GM19238 (cell line): ENCODE data around the gene PASK.

ENCODE experiments used
- DNase-seq: peaks from one replicate; pipeline ENCODE4 v3.0.0; 2011; ENCODE audit warnings: low spot score; ENCODE audit not compliant: insufficient read length

Gene PASK

DNA sequence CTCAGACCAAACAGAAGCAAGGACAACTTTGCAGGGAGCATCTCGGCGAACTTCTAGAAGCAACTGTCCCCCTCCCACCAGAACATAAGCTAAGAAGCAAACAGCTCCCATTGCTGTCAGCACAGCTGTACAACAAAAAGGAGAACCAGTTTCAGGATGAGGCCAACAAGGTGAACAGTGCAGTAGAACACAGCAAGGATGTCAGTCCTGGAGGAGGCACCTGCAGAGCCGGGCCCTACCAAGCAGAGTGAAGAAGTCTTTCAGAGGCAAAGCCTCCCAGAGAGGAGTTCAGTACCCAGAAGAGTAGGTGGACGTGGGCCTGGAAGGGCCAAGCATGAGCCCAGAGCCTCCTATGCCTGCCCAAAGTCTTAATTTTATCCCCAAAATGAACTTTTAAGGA lies 1.0 kb downstream of the PASK start:
- DNase-seq = no peak

DNA sequence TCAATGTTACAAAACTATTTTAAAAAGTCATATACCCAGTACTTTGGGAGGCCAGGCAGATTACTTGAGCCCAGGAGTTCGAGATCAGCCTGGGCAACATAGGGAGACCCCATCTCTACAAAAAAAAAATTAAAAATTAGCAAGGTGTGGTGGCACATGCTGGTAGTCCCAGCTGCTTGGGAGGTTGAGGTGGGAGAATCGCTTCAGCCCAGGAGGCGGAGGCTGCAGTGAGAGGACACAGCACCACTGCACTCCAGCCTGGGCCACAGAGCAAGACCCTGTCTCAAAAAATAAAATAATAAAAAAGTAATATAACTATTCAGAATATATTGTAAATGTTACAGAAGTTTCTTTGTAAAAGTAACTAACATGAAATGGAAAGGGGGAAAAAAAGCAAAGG lies 1.9 kb downstream of the PASK start:
- no peak for DNase-seq

- DNase-seq = no peak
These were observed 3.0 kb downstream of the PASK start for GRCh38 chr2:241146286-241146685.

GRCh38 chr2:241142593-241142992 lies 6.7 kb downstream of the PASK start:
- DNase-seq = no peak

DNA sequence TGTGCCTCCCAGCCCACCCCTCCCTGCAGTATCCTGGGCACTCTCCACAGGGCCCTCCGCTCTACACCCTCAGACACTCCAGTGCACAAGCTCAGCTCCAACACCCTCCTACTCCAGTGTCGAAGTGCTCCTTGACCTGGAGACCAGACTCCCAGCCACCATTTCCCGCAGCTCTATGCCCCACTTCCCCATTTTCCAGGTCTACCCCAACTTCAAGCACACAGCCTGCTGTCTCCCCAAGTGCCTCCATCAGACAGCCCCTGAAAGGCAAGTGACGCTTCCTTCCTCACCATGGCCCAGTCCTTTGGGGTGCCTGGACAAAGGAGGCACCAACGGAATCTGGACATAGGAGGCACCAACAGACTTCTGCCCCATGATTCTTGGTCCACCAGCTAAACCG lies 7.2 kb downstream of the PASK start:
- no peak for DNase-seq

DNA sequence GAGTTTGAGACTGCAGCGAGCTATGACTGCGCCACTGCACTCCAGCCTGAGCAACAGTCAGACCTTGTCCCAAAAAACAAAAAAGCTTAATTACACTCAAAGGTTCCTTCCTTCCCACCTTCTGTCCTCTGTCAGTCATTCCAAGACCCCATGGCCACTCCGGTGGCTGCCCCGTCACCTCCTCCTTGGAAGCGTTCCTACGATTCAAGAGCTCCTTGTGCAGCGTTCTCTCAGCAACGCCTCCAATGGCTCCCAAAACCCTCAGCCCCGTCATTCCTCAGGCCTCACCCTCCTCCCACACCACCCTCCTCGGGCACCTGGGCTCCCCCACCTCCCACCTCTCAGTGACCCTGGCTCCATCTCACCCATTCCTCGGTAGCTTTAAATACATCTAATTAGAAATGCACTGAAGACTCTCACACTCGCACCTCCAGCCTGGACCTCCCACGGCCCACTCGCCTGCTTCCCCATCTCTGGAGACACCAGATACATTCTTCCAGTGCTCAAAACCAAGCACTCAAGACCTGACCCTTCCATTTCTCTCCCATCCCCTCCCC lies 8.0 kb downstream of the PASK start:
- no peak for DNase-seq

DNA sequence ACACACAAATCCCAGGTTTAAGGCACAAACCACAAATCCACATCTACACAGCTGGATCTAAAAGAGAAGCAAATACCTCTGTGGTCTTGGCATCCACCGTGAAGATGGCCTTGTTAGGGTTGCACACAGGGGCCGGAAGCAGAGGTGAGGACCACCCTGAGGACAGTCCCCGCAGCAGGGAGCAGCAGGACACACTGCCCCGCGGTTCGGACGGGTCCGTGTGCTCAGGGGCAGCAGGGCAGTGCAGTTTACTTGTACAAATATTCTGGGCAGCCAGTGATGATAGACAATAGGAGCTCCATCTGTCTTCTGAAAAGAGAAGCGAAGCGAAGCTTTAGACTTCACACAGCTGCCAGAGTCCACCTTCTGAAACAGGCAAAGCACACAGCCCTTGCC lies 8.8 kb downstream of the PASK start:
- DNase-seq = no peak

DNA sequence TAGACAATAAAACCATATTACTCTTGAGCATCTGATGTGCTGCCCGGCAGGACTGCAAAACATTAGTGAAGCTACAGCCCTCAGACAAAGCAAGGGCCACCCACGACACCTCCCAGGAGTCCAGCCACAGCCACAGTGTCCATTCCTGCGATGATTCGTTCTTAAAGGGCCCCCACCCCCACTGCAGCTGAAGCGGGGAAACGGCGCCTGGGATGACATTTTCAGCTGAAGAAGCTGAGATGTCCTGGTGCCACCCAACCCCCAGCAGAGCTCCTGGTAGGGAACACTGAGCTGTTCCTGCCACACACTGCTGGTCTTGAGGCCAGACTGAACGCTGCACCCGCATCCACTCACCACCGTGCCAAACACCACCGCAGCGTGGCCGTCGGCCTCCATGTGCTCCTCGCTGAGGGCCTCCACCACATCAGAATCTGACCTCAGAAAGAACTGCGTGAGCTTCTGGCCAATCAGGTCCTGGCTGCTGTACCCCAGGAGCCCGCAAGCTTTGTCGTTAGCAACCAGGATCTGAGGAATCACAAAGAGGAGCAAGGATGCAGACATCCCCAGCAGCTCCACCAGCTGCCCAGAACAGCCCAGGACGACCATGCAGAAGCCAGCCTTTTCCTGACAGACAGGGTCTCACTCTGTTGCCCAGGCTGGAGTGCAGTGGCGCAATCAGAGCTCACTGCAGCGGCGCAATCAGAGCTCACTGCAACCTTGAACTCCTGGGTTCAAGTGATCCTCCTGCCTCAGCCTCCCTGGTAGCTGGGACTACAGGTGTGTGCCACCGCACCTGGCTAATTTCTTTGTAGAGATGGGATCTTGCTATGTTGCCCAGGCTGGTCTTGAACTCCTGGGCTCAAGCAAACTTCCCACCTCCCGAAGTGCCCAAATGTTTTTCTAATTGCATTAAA lies 9.5 kb downstream of the PASK start:
- no peak for DNase-seq

DNA sequence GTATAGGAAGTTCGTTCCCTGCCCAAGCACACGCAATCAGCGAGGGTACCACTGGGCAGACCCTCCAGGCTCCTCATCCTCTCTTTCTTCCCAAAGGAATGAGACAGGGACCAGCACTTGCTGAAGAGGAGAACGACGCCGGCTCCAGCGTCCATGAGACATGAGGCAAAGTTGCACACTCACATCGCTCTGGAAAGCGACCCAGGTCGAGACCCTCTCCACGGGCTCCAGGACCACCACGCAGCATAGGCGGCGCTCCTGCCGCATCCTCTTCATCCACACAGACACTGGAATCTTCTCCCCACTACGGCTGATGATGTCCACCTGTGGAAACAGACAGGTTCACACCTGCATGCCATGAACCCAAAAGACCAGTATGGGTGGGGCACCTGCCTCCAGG lies 10.8 kb downstream of the PASK start:
- no peak for DNase-seq

- DNase-seq = no peak
These were observed 11.7 kb downstream of the PASK start for GRCh38 chr2:241137276-241138190.

DNA sequence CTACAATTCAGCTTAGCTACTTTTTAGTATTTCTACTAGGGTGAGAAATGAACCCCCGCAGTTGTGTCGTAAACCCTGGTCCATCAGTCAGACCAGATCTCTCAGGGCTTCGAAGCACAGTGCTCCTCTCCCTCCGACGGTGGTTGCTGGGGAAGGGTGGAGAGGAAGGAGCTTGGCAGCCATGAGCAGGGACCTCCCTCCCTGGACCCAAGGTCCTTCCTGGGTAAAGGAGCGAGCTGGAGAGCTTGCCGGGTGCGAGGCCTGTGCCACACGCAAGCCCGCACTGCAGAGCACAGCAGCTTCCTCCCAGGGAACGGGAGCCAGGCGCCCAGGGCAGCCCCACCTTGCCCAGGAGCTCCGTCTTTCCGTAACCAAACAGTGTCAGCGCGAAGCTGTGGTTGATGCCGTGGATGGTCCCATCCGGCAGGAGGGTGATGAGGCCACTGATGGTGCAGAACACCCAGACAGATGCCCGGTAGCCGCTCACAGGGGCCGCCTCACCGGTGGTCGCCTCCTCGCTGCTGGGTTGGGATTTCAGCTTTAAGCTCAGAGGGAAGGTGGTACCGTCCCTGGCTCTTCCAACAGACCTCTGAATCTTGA lies 12.5 kb downstream of the PASK start:
- DNase-seq = no peak

- DNase-seq = no peak
These were observed 13.1 kb downstream of the PASK start for GRCh38 chr2:241136191-241136590.

- no peak for DNase-seq
These were observed 13.5 kb downstream of the PASK start for GRCh38 chr2:241135737-241136136.

DNA sequence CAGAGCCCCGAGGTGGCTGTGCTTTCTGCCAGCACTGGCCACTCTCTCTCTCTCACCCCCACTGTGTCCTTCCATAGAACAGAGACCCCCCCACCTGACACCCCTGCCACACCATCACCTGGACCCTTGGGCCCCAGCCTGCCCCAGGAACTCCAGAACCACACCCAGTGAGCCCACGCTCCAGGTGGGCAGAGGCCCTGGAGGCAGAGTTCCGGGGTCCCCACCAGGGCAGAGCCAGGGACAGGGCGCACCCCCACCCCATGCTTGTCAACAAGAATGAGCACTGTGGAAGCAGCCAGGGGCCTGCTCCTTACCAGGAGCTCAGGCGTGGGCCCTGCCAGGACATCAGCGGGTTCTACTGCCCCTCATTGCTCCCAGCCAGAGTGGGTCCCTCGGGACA lies 14.6 kb downstream of the PASK start:
- DNase-seq = no peak

DNA sequence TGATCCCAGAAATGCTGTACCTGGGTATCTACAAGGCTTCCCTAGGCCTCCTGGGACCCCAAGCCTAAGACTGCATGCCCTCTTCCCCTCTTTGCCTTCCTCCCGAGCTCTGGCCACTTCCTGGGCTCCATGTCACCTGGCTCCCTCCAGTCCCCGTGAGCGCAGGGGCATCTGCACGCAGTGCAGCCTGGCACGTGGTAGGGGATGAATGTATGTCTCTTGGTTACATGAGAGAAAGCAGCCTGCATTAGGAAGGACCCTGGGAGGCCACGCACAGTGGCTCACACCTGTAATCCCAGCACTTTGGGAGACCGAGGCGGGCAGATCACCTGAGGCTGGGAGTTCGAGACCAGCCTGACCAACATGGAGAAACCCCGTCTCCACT lies 15.8 kb downstream of the PASK start:
- DNase-seq = no peak

- DNase-seq = no peak
These were observed 16.5 kb downstream of the PASK start for GRCh38 chr2:241132538-241133435.

- no peak for DNase-seq
These were observed 17.7 kb downstream of the PASK start for GRCh38 chr2:241131531-241131930.

DNA sequence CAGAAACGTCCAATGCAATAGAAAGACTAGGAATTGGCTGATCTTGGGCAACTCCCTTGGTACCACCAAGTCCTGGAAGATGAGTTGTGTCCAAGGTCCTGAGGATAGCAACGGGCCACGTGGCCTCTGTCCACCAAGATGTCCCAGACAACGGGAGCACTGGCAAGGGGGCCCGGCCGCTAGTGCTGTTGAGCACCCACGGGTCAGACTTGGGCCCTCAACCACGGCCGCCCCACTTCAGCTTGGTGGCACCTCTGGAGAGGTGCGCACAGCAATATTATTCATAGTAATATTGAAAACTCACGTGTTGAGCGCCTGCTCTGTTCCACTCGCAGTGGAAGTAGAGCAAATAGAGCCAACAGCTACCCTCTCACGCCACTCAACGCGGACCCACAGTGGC lies 19.0 kb downstream of the PASK start:
- DNase-seq = no peak

DNA sequence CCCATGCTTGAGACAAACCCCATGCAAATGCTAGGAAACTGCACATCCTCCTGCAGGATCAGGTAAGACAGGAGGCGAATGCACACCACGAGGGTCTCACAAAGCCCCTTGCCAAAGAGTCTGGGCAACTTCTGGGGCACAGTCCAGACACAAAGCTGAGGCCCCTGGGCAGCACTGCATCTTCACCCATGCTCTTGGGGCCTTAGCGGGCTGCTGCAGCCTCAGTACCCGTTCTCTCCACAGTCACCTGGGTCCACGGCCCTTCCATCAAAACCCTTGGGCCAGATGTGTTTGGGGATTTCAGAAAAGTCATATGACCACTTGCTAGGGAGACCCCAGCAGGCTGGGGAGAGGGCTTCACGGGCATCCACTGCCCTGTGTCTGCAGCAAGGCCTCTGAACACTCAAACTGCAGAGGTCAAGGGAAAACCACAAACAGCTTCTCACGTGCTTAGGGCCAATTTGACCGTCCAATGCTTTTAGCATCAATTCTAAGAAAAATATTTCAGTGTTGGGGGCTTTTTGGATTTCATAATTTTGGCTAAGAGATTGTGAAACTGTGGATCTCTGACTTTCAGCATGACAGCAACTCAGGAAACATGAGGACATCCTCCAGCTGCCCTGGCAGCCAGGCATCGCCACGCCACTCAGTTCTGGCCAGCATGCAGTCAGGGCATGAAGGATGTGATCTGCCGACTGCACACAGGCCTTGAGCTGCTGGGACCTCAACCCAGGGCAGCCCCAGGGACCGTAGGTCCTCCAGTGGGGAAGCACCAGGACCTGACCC lies 20.0 kb downstream of the PASK start:
- DNase-seq = no peak

DNA sequence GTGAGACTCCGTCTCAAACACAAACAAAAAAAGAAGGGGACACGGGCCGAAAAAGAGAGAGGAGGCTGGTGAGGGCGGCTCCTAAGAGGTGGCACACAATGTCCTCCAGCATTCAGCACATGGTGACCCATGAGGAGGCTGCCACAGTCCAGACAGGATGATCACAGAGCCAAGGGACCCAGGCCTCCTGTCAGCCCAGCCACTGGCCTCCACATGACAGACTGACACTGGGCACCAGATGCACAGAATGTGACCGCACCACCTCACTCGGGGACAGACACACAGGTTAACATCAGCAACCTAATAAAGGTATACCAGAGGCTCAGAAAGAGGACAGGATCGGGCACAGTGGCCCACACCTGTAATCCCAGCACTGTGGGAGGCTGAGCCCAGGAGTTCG lies 21.0 kb downstream of the PASK start:
- DNase-seq = no peak
